HepG2 (cell line): Measurements from ENCODE around the gene TRAPPC4. TPM values are rescaled to one million over a fixed set of nuclear protein-coding genes. Genes with fewer than 3 reads are reported as not detected.
A peak's percentile ranks its signal among the peaks of the same experiment; 100 is the strongest.

Experiments
- ASH2L ChIP-seq: fragments of 300-600, 200-600 bp; sonication (generic); IDR thresholded peaks from 2 replicates; pipeline ENCODE4 v1.7.0; 2017; ENCODE audit warnings: low read depth, mild to moderate bottlenecking, moderate library complexity, mixed read lengths, low read length; ENCODE audit not compliant: insufficient read length
- HOXA5 ChIP-seq: sonication (generic); formaldehyde crosslinking; IDR thresholded peaks from 2 replicates; pipeline ENCODE4 v1.4.0; 2020; ENCODE audit warnings: missing genetic modification reagents
- KAT7 ChIP-seq: IDR thresholded peaks from 2 replicates; pipeline ENCODE4 v1.6.1; 2018; ENCODE audit warnings: borderline replicate concordance, missing compliant biosample characterization
- RBFOX2 ChIP-seq: fragments of 200-400 bp; formaldehyde crosslinking; IDR thresholded peaks from 2 replicates; pipeline ENCODE4 v1.6.1; 2017; ENCODE audit warnings: low read depth, mild to moderate bottlenecking, low read length
- REPIN1 ChIP-seq: sonication (generic); formaldehyde crosslinking; IDR thresholded peaks from 2 replicates; pipeline ENCODE4 v1.8.0; 2022; ENCODE audit warnings: missing genetic modification reagents, low read depth, mild to moderate bottlenecking, borderline replicate concordance
- ZFP91 ChIP-seq: sonication (generic); formaldehyde crosslinking; IDR thresholded peaks from 2 replicates; pipeline ENCODE4 v1.9.0; 2022; ENCODE audit warnings: missing genetic modification reagents, mild to moderate bottlenecking, borderline replicate concordance
- ZNF251 ChIP-seq: sonication (generic); formaldehyde crosslinking; IDR thresholded peaks from 2 replicates; pipeline ENCODE4 v1.9.0; 2021; ENCODE audit warnings: mild to moderate bottlenecking, missing genetic modification reagents
- ZNF33A ChIP-seq: sonication (generic); formaldehyde crosslinking; IDR thresholded peaks from 2 replicates; pipeline ENCODE4 v1.5.1; 2020; ENCODE audit warnings: missing genetic modification reagents, mild to moderate bottlenecking, moderate library complexity, borderline replicate concordance
- ZNF383 ChIP-seq: sonication (generic); formaldehyde crosslinking; IDR thresholded peaks from 2 replicates; pipeline ENCODE4 v1.4.0; 2020; ENCODE audit warnings: missing genetic modification reagents, mild to moderate bottlenecking, borderline replicate concordance
- ZNF414 ChIP-seq: sonication (generic); formaldehyde crosslinking; IDR thresholded peaks from 2 replicates; pipeline ENCODE4 v1.5.0; 2020; ENCODE audit warnings: missing genetic modification reagents
- polyA plus RNA-seq, 8 experiments: library from polyadenylated mRNA; depleted of rRNA in 3 of 8; stranded (reverse) in 7 of 8; unstranded in 1 of 8; fragments of >200 nt; fragmentation: Illumina TruSeq in 4 of 8; extraction: Trizol in 4 of 8; gene quantifications; 2 replicates each; pipeline versions ENCODE4 v1.2.1 to v1.2.3, GENCODE V29; 2011 to 2016; ENCODE audit warnings: low read depth in 4 of 8, missing spikeins in 1 of 8, mixed read lengths in 1 of 8; ENCODE audit not compliant: insufficient read depth in 1 of 8
- total RNA-seq, 5 experiments: library from RNA; depleted of rRNA; stranded (reverse); fragments of >200 nt; fragmentation: Illumina TruSeq; extraction: Trizol; gene quantifications; 2 replicates each; pipeline ENCODE4 v1.2.3, GENCODE V29; 2016; ENCODE audit warnings: low read depth in 1 of 5
- TF ChIP-seq, protein P1 (sequence below): sonication (generic); formaldehyde crosslinking; IDR thresholded peaks from 2 replicates; pipeline ENCODE4 v1.5.0; 2020; ENCODE audit warnings: mild to moderate bottlenecking, missing genetic modification reagents, borderline replicate concordance
- TF ChIP-seq, protein P2 (sequence below): sonication (generic); formaldehyde crosslinking; IDR thresholded peaks from 2 replicates; pipeline ENCODE4 v1.4.0; 2020; ENCODE audit warnings: missing genetic modification reagents, borderline replicate concordance

Gene TRAPPC4
- total and polyA plus RNA-seq, 2 of the 13 experiments (the other 11 are each of a cell fraction or from before 2014, with no cell fraction given): 97.4 to 140 TPM

DNA sequence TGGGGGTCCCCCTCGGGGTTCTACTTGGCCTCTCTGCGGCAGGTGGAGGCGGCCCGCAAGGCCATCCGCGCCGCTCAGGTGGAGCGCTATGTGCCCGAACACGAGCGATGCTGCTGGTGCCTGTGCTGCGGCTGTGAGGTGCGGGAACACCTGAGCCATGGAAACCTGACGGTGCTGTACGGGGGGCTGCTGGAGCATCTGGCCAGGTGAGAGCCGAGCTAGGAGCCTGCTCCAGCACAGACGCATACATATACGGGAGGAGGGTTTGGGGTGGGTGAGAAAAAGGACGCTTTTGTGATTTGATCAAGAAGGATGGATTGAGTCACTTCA, 20.2 kb upstream of the TRAPPC4 start (continued):
- TF ChIP-seq HOXA5 (peak; percentile 9; the same call in 1 of the 2 replicates), ZNF414 (CRISPR knock-in tag) (0 out of 2 replicates have a peak, but pooled peaks have one; percentile 2), REPIN1 (no peak), KAT7 (CRISPR knock-in tag) (0 out of 2 replicates have a peak, but pooled peaks have one; percentile 17), ZNF383 (0 out of 2 replicates have a peak, but pooled peaks have one; percentile 58), ZFP91 (0 out of 2 replicates have a peak, but pooled peaks have one; percentile 57), RBFOX2 (peak; percentile 21), ZNF251 (CRISPR knock-in tag) (0 out of 2 replicates have a peak, but pooled peaks have one; percentile 55), ZNF33A (CRISPR knock-in tag) (no peak), ASH2L (peak; percentile 18)
- TF ChIP-seq, protein P1, sequence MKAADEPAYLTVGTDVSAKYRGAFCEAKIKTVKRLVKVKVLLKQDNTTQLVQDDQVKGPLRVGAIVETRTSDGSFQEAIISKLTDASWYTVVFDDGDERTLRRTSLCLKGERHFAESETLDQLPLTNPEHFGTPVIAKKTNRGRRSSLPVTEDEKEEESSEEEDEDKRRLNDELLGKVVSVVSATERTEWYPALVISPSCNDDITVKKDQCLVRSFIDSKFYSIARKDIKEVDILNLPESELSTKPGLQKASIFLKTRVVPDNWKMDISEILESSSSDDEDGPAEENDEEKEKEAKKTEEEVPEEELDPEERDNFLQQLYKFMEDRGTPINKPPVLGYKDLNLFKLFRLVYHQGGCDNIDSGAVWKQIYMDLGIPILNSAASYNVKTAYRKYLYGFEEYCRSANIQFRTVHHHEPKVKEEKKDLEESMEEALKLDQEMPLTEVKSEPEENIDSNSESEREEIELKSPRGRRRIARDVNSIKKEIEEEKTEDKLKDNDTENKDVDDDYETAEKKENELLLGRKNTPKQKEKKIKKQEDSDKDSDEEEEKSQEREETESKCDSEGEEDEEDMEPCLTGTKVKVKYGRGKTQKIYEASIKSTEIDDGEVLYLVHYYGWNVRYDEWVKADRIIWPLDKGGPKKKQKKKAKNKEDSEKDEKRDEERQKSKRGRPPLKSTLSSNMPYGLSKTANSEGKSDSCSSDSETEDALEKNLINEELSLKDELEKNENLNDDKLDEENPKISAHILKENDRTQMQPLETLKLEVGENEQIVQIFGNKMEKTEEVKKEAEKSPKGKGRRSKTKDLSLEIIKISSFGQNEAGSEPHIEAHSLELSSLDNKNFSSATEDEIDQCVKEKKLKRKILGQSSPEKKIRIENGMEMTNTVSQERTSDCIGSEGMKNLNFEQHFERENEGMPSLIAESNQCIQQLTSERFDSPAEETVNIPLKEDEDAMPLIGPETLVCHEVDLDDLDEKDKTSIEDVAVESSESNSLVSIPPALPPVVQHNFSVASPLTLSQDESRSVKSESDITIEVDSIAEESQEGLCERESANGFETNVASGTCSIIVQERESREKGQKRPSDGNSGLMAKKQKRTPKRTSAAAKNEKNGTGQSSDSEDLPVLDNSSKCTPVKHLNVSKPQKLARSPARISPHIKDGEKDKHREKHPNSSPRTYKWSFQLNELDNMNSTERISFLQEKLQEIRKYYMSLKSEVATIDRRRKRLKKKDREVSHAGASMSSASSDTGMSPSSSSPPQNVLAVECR (CRISPR knock-in tag): peak; percentile 7; the same call in 1 of the 2 replicates
- TF ChIP-seq, protein P2, sequence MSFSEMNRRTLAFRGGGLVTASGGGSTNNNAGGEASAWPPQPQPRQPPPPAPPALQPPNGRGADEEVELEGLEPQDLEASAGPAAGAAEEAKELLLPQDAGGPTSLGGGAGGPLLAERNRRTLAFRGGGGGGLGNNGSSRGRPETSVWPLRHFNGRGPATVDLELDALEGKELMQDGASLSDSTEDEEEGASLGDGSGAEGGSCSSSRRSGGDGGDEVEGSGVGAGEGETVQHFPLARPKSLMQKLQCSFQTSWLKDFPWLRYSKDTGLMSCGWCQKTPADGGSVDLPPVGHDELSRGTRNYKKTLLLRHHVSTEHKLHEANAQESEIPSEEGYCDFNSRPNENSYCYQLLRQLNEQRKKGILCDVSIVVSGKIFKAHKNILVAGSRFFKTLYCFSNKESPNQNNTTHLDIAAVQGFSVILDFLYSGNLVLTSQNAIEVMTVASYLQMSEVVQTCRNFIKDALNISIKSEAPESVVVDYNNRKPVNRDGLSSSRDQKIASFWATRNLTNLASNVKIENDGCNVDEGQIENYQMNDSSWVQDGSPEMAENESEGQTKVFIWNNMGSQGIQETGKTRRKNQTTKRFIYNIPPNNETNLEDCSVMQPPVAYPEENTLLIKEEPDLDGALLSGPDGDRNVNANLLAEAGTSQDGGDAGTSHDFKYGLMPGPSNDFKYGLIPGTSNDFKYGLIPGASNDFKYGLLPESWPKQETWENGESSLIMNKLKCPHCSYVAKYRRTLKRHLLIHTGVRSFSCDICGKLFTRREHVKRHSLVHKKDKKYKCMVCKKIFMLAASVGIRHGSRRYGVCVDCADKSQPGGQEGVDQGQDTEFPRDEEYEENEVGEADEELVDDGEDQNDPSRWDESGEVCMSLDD (CRISPR knock-in tag): peak; percentile 1; the same call in 1 of the 2 replicates
